Psoas muscle (tissue), 8 donors: ENCODE measurements around the gene TMEM203. TPM values are rescaled to one million over a fixed set of nuclear protein-coding genes. Genes with fewer than 3 reads are reported as not detected.

ENCODE experiments used
- ATAC-seq, 4 donors: fragments of 200-7000 bp; cut with Tn5 transposase; one replicate each; pipeline ENCODE4 v1.9.1; 2020; ENCODE audit warnings: moderate library complexity in 3 of 4, mild to moderate bottlenecking in 2 of 4
- DNase-seq, 2 donors: peaks; one replicate each; pipeline ENCODE4 v3.0.0-alpha.2; 2020
- H3K27ac ChIP-seq: fragments of 200-600 bp; one replicate; pipeline ENCODE4 v1.8.0; 2022
- H3K27me3 ChIP-seq, 3 donors: fragments of 200-600 bp in 1 of 3; one replicate each; pipeline versions ENCODE4 v1.6.1 to v1.8.0; 2013 to 2022; ENCODE audit warnings: low read length in 2 of 3, mild to moderate bottlenecking in 2 of 3, moderate library complexity in 1 of 3; ENCODE audit not compliant: insufficient read depth in 3 of 3
- H3K36me3 ChIP-seq, 2 donors: fragments of 200-600 bp in 1 of 2; one replicate each; pipeline versions ENCODE4 v1.6.1 to v1.8.0; 2013 to 2022; ENCODE audit warnings: low read depth in 1 of 2, mild to moderate bottlenecking in 1 of 2, moderate library complexity in 1 of 2; ENCODE audit not compliant: insufficient read depth in 1 of 2
- H3K4me1 ChIP-seq: fragments of 200-600 bp; one replicate; pipeline ENCODE4 v1.8.0; 2022
- H3K4me3 ChIP-seq: fragments of 200-600 bp; one replicate; pipeline ENCODE4 v1.8.0; 2022; ENCODE audit warnings: mild to moderate bottlenecking
- H3K9me3 ChIP-seq: fragments of 200-600 bp; one replicate; pipeline ENCODE4 v1.8.0; 2022
- WGBS, 3 donors: extraction: QIAGEN DNeasy Blood & Tissue Kit; methylation state at CpG; one replicate each; pipeline versions ENCODE4 v1.1.6 to v1.1.7; 2013; 5-methylcytosine and 5-hydroxymethylcytosine counted together
- intact Hi-C, 2 donors: fragments of 100-400 bp; cut with DNase I; formaldehyde crosslinking; loops; one replicate each; pipeline versions ENCODE4 v1.11.0 to v1.14.2; 2022
- polyA plus RNA-seq, 3 donors: library from polyadenylated mRNA; stranded (reverse); fragments of 200-250 nt; gene quantifications; one replicate each; pipeline ENCODE4 v1.2.3, GENCODE V29; 2013
- total RNA-seq, 4 donors: library from RNA; stranded (reverse); fragmentation: NEBNext Ultra II Directional in 2 of 4; extraction: Animal tissue kit (Norgen Biotek cat#: 25700) in 2 of 4; gene quantifications; one replicate each; pipeline versions ENCODE4 v1.2.1 to v1.2.4, GENCODE V29; 2021 to 2023
- TF ChIP-seq, protein P1 (sequence below): fragments of 200-600 bp; IDR thresholded peaks from one replicate; pipeline ENCODE4 v1.8.0; 2022; ENCODE audit warnings: antibody characterized with exemption
- donor health status: healthy with polysubstance abuse.
- donor health status: DM: no; HTN: no; CAD: no; lungs with moderate emphysema.
- donor health status: Bipolar disorder and iron deficiency.
- donor health status: healthy.
- donor health status: DM: yes; HTN: yes; CAD: no.
- donor health status: DM: no; HTN: no; CAD: no.
- donor health status: DM: no; HTN: no; CAD: no.
- donor health status: DM: yes; HTN: yes; CAD: no.

Gene TMEM203
- total and polyA plus RNA-seq, 7 donors = 30.6 to 71.6 (median 36.9) TPM

DNA sequence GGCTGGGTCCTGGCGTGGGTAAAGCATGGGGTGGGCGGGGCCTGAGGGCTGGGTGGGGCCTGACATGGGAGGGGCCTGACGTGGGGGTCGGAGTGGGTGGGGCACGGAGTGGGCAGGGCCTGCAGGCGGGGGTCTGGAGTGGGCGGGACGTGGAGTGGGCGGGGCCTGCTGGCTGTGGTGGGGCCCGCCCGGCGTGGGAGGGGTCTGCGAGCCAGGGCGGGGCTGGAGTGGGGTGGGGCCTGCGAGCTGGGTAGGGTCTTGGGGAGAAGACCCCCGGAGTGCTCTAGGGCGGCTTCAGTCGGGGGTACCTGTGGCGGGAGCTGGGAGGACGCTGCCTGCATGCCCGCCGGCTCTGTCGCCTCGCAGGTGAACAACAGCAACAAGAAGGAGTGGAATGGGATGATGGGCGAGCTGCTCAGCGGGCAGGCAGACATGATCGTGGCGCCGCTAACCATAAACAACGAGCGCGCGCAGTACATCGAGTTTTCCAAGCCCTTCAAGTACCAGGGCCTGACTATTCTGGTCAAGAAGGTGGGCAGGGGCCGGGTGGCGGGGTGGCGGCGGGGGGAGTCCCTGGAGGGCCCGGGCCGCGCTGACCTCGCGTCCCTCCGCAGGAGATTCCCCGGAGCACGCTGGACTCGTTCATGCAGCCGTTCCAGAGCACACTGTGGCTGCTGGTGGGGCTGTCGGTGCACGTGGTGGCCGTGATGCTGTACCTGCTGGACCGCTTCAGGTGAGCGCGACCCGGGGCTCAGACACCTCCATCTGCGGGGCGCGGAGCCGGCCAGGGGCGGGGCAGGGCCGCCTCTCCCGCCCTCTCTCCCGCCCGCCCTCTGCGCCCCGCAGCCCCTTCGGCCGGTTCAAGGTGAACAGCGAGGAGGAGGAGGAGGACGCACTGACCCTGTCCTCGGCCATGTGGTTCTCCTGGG is 43.6 kb downstream of the TMEM203 start:
- H3K27ac ChIP-seq = no peak overlapping the region
- no peaks in the 10 kb centered on the region for H3K36me3 ChIP-seq
- no peaks in the 10 kb centered on the region for H3K9me3 ChIP-seq
- TF ChIP-seq, protein P1, sequence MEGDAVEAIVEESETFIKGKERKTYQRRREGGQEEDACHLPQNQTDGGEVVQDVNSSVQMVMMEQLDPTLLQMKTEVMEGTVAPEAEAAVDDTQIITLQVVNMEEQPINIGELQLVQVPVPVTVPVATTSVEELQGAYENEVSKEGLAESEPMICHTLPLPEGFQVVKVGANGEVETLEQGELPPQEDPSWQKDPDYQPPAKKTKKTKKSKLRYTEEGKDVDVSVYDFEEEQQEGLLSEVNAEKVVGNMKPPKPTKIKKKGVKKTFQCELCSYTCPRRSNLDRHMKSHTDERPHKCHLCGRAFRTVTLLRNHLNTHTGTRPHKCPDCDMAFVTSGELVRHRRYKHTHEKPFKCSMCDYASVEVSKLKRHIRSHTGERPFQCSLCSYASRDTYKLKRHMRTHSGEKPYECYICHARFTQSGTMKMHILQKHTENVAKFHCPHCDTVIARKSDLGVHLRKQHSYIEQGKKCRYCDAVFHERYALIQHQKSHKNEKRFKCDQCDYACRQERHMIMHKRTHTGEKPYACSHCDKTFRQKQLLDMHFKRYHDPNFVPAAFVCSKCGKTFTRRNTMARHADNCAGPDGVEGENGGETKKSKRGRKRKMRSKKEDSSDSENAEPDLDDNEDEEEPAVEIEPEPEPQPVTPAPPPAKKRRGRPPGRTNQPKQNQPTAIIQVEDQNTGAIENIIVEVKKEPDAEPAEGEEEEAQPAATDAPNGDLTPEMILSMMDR = no peak
- H3K4me1 ChIP-seq = peaks cover 6% of the 10 kb centered on the region
- intact Hi-C loops = no loop called here
- WGBS, 3 donors = 3 to 5% (median 4%) methylated on average over 55 to 69 of the region's 71 CpGs
- peaks cover 0 to 96% (median 57%) of the 10 kb centered on the region in 3 donors for H3K27me3 ChIP-seq
- peak in 1 of 4 donors; percentile 9 for ATAC-seq
- H3K4me3 ChIP-seq = no peak overlapping the region
- no peak for DNase-seq

DNA sequence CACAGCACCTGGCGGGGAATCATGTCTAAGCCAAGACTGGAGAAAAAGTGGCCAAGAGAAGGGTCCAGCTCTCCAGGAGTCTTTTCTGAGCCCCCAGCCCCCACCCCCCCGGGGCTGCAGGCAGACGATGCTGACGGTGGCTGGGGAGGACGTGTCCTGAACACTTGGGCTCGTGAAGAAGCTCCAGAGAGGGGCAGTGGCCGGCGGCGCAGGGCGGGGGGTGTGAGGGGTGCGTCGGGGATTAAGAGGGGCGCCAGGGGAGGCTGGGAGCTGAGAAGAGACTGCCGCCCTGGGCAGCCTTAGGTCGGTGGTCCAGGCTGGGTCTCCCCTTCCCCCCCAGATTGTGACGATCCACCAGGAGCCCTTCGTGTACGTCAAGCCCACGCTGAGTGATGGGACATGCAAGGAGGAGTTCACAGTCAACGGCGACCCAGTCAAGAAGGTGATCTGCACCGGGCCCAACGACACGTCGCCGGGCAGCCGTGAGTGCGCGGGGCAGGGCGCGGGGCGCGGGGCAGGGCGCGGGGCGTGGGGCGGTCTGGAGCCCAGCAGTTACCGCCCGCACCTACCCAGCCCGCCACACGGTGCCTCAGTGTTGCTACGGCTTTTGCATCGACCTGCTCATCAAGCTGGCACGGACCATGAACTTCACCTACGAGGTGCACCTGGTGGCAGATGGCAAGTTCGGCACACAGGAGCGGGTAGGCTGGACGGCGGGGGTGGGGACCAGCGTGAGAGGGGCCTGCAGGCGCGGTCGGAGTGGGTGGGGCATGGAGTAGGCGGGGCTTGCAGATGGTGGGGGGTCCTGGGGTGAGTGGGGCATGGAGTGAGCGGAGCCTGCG is 44.5 kb downstream of the TMEM203 start:
- no peak overlapping the region for H3K4me3 ChIP-seq
- no peaks in the 10 kb centered on the region for H3K9me3 ChIP-seq
- H3K36me3 ChIP-seq = no peaks in the 10 kb centered on the region
- peaks cover 6% of the 10 kb centered on the region for H3K4me1 ChIP-seq
- TF ChIP-seq, protein P1 = no peak
- WGBS, 3 donors = 19 to 27% (median 24%) methylated on average over 54 to 56 of the region's 56 CpGs
- no peak overlapping the region for H3K27ac ChIP-seq
- peaks cover 0 to 96% (median 55%) of the 10 kb centered on the region in 3 donors for H3K27me3 ChIP-seq
- intact Hi-C loops = no loop called here
- DNase-seq (no peak), ATAC-seq (no peak)

DNA sequence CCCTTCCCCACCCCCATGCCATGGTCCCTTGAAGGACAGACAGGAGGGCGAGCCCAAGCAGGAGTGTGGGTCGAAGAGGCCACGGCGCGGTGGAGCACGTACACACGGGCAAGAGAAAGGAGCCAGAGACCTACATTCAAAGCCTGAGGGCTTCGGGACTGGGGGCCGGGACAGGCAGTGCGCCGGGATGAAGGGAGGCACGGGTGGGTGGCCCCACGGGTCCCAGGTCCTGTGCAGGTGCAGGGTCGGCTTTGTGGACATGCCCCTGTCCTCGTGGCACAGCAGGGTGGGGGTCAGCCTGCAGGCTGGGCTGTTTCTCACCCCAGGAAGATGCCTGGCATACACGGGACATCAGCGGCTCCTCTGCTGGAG is 45.4 kb downstream of the TMEM203 start:
- TF ChIP-seq, protein P1 = no peak
- Histone ChIP-seq H3K36me3 (no peaks in the 10 kb centered on the region), H3K9me3 (no peaks in the 10 kb centered on the region), H3K27me3 (peaks cover 0 to 95% (median 51%) of the 10 kb centered on the region in 3 donors), H3K4me3 (no peak overlapping the region), H3K4me1 (peaks cover 6% of the 10 kb centered on the region), H3K27ac (no peak overlapping the region)
- WGBS, 3 donors = 51 to 62% (median 61%) methylated on average over 15 to 17 of the region's 17 CpGs
- intact Hi-C loops = no loop called here
- ATAC-seq = no peak
- DNase-seq = no peak

DNA sequence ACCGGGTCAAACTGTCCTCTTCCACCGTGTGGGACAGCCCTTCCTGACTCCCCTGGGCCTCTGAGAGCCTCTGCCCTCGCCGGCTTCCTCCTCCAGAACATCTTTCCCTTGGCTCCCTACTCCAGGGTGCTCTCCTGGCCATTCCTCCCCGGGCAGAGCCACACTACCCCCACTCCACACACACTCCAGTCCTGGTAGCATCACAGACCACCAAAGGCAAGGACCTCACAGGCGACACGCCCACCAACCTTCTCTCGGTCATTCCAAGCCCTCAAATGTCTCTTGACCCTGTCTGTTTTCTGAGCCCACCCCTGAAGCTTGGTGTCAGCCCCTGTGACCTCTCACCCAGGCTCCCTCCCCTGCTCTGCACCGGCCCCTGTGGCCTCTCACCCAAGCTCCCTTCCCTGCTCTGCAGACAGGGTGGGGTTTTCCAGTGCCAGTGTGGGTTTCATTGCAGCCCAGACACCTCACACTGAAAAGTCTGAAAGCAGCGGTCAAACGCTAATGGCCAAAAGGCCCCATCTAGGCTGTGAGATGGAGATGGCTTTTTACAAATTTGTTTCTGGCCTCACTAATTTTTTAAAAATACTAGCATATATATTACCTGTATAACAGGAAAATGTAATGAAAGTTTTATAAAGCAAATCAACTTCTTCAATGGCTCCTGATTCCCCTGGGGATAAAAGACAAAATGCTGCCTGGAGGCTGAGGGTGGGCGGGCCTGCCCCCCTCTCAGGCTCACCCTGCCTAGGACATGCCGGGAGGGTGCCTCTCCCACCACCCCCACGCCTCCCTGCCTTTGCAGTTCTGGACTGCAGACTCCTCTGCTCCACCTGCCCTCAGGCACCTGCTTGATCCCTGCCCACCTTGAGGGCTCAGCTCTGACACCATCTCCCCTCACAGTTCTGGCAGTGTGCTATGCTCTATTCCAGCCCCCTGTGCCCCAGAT is 46.1 kb downstream of the TMEM203 start:
- TF ChIP-seq, protein P1 = no peak
- intact Hi-C loops = no loop called here
- Histone ChIP-seq H3K4me3 (no peak overlapping the region), H3K27ac (no peak overlapping the region), H3K27me3 (peaks cover 0 to 94% (median 46%) of the 10 kb centered on the region in 3 donors), H3K36me3 (no peaks in the 10 kb centered on the region), H3K9me3 (no peaks in the 10 kb centered on the region), H3K4me1 (peaks cover 6% of the 10 kb centered on the region)
- DNase-seq (no peak), ATAC-seq (no peak)
- WGBS, 3 donors = 28 to 34% (median 31%) methylated on average over 12 to 14 of the region's 14 CpGs
